A549 (cell line): ENCODE results near the gene MPP3.

Source experiments
- BHLHE40 ChIP-seq: IDR thresholded peaks from 2 replicates; pipeline ENCODE4 v1.6.1; 2012; ENCODE audit warnings: low read depth, low read length, inconsistent platforms
- CTCF ChIP-seq: fragments of >200 bp; sonication (Bioruptor Twin); formaldehyde crosslinking; IDR thresholded peaks from 3 replicates; pipeline ENCODE4 v1.5.1; 2016
- HDAC2 ChIP-seq: fragments of 200-600 bp; sonication (generic); IDR thresholded peaks from 2 replicates; pipeline ENCODE4 v1.6.1; 2016
- MAZ ChIP-seq: fragments of 150-350 bp; IDR thresholded peaks from 2 replicates; pipeline ENCODE4 v1.6.1; 2014; ENCODE audit warnings: antibody characterized with exemption, low read depth, low read length, borderline replicate concordance
- RAD21 ChIP-seq, 2 experiments: fragments of >200 bp in 1 of 2; sonication (Bioruptor Twin) in 1 of 2; formaldehyde crosslinking in 1 of 2; IDR thresholded peaks in 1 of 2; conservative IDR thresholded peaks in 1 of 2; 2 replicates in 1 of 2; 3 replicates in 1 of 2; pipeline ENCODE4 v1.6.1; 2012 to 2018; ENCODE audit warnings: inconsistent platforms in 1 of 2
- SREBF2 ChIP-seq: fragments of 450-650 bp; IDR thresholded peaks from 2 replicates; pipeline ENCODE4 v1.6.1; 2014; ENCODE audit warnings: mild to moderate bottlenecking, moderate library complexity

GRCh38 chr17:43857141-43857540, 24.2 kb upstream of the MPP3 start:
- TF ChIP-seq CTCF (no peak), HDAC2 (no peak), SREBF2 (no peak), RAD21 (conservative IDR thresholded peaks at IDR 0.05 in 1 of 2, IDR thresholded peaks at IDR 0.05 in 1 of 2) (no peak), BHLHE40 (no peak), MAZ (no peak)
